Cardiac ventricle fibroblast (primary cell): Measurements from ENCODE around the gene NAPA. TPM values are rescaled to one million over a fixed set of nuclear protein-coding genes. Genes with fewer than 3 reads are reported as not detected.

ENCODE experiments used
- total RNA-seq: library from RNA; depleted of rRNA; stranded (reverse); fragments of >200 nt; gene quantifications from 2 replicates; pipeline ENCODE4 v1.2.3, GENCODE V29; 2015

Gene NAPA
- 83.4 and 91.9 TPM in 2 replicates for total RNA-seq

DNA sequence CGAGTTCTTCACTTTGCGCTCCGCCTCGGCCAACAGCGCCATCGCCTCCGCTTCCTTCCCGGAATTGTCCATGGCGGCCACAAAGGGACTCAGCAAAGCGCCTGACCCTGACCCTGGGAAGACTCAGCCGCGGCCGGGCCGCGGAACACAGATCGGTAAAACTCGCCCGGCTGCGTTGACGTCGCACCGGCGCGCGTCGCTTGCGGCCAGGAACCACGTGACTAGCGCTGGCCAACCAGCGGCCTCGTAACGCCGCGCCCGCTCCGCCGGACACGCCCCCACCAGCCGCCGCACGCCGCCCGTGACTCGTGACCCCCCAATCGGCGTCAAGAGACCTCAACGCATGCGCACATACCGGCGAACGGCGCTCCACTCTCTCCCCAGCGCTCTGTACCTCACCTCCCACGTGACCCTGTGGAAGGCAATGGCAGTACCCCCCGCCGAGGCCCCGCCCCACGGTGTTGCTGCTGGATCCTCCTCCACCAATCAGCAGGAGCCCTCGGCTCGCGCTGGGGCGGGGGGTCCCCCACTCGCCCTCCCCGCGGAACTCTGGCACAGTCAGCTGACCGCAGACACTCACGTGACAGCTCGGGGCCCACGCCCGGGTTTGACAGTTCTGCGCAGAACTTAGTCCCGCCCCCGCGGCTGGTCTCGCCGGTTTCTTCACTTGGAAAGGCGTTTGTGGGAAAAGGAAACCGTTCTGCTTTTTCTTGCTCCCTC lies at the start of gene NAPA:
Gene NAPA (minus strand): TSS at position 195 of the 720 bp plus-strand sequence. CDS start 123 bp downstream, at position 72.

DNA sequence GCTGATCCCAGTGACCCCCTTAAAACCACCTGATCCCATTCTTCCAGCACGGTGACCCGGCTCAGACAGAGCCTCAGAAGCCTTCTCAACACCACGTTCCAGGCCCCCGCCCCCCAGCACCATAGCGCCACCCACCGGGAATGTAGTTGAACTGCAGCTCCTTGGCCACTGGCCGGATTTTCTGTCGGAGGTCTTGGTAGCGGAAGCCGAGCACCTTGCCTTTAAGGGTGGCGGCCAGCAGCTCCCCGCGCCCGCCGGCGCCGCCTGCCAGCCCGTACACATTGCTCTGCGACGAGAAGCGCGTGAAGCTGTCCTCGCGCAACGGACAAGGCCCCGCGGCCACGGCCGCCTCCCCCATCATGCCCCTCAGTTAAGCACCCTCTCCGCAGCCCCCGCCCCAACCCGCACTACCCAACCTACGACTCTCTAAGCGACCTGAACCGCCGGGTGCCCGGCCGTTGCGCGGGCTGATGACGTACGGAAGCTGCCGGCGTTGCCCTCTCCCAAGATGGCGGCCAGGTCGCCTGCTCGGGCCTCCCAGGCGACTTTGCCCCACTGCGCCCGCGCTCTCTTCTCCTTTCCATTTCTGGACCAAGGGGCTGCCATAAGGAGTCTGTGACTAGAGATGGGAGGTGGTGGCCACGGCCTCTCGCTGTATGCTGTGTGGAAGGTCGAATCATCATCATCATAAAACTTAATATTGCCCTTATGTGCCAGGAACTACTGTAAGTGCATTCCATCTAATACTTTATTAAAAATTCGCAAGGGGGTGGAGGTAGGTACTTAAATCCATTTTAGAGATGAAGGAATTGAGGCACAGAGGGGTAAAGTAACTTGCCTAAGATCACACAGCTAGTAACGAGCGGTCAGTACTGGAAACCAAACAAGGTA lies 30.8 kb downstream of the NAPA start, which contains the start of gene KPTN:
Gene KPTN (minus strand): TSS at position 420 of the 891 bp plus-strand sequence. CDS start 59 bp downstream, at position 361.

GRCh38 chr19:47471733-47472457 lies 43.0 kb downstream of the NAPA start, which contains the start of gene SLC8A2:
Gene SLC8A2, minus strand, starts transcription at chr19:47471893. Its CDS starts 5,490 bp downstream, at chr19:47466403.

Other genes with a start within 250 kb of the NAPA start
- gene INAFM1, start 240.2 kb downstream of the NAPA start, total RNA-seq: 7.4 and 12.9 TPM in 2 replicates
- gene C5AR1, start 205.2 kb downstream of the NAPA start, total RNA-seq: 0.05 TPM in 1 of 2 replicates, not detected in the other
- not detected in 2 replicates for gene C5AR2, start 182.9 kb downstream of the NAPA start, total RNA-seq
- 5.3 and 8.2 TPM in 2 replicates for gene DHX34, start 165.7 kb downstream of the NAPA start, total RNA-seq
- 20.4 and 27.8 TPM in 2 replicates for gene MEIS3, start 95.5 kb downstream of the NAPA start, total RNA-seq
- gene SLC8A2, start 43.2 kb downstream of the NAPA start, total RNA-seq: not detected in 2 replicates
- 4.1 and 4.3 TPM in 2 replicates for gene KPTN, start 30.8 kb downstream of the NAPA start, total RNA-seq
- gene ZNF541, start 58.1 kb upstream of the NAPA start, total RNA-seq: not detected in 2 replicates
- gene BICRA, start 94.1 kb upstream of the NAPA start, total RNA-seq: 14.9 and 22.2 TPM in 2 replicates
- gene EHD2, start 198.4 kb upstream of the NAPA start, total RNA-seq: 339 and 398 TPM in 2 replicates
- 309 and 350 TPM in 2 replicates for gene NOP53, start 230.5 kb upstream of the NAPA start, total RNA-seq